DMS114 treated with DMSO at 0.1 percent for 48 hours (cell line): ENCODE measurements around the gene UGT1A3.

Experiments used
- DNase-seq: peaks from one replicate; lab custom pipeline; 2025; ENCODE audit not compliant: unreplicated experiment; lab: John Stamatoyannopoulos, UW

UGT1A3 gene

GRCh38 chr2:233793465-233794127 lies 64.8 kb downstream of the UGT1A3 start:
- no peak for DNase-seq

DNA sequence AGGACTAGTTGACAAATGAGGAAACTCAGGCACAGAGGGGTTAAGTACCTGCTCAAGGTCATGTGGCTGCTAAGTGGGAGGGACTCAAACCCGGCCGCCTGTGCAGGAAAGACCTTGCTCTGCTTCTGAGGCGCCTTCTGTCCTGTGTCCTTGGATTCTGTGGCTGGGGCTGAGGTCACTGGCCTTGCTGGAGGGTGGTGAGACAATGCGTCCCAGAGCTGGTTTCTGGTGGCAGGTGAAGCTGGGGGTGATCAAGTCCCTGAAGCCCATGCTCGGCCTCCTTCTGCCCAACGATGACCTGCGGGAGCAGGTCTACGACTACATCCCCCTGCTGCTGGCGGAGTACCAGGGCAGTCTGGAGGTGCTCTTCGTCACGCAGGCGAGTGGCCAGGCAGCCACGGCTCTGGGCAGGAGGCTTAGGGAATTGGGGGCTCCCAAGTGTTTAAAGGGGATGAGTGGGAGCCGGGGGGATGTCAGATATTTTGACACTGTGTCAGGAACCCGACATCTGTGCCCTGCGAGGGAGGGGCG lies 65.4 kb downstream of the UGT1A3 start:
- no peak for DNase-seq

GRCh38 chr2:233795735-233796171 lies 66.9 kb downstream of the UGT1A3 start:
- no peak for DNase-seq

DNA sequence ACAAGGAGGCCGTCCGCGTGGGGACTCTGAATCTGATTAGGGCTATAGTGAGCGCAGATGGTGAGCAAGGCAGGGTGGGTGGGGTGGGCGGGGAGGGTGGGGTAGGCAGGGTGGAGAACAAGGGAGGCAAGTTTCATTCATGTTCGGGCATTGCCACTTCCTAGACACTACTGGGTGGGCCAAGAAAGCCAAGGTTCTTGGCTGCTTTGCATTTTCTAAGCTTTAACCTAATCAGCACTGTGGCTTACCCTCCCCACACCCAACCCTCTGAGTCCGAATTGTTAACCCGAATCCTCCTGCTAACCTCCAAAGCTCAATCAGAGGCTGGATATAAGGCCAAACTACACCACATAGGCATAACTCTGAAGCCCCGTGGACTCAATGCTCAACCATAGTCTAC lies 67.4 kb downstream of the UGT1A3 start:
- no peak for DNase-seq

DNA sequence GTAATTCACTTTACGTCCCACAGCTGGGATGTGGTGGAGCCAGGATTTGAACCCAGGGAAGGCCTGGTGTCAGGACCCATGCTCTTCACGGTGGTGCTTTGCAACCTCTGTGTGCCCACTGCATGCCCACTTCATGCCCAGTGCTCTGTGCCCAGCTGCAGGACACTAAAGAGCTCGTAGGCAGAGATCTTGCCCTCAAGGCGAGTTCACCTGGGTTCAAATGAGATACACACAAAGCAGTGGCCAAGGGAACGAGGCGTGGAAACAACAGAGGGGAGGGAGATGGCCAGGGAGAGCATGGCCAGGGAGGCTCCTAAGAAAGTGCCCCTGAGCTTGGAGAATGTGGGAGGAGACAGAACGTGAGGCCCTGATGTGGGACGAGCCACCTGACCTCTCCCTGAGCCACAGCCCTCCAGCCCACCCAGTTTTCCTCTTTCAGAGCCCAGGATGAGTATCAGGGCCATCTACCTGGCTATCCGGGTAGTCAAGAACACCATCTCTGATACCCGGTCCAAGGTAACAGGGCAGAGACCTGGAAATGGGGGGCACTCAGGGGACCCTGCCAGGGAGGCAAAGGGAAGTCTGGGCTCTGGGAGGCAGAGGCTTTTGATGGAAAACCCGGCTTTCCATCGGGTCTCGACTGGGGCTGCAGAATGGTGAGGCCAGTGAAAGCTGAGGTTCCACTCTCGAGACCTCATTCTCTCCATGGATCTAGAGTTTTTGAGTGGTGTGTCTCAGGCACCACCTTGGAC lies 69.7 kb downstream of the UGT1A3 start:
- DNase-seq = no peak

- no peak for DNase-seq
Measured at GRCh38 chr2:233799087-233799665, 70.3 kb downstream of the UGT1A3 start.

- no peak for DNase-seq
Measured at GRCh38 chr2:233799716-233800115, 70.9 kb downstream of the UGT1A3 start.

- no peak for DNase-seq
Measured at GRCh38 chr2:233800208-233800607, 71.4 kb downstream of the UGT1A3 start.

GRCh38 chr2:233801357-233802131 lies 72.7 kb downstream of the UGT1A3 start:
- no peak for DNase-seq

GRCh38 chr2:233802132-233802815 lies 73.4 kb downstream of the UGT1A3 start:
- DNase-seq = no peak

DNA sequence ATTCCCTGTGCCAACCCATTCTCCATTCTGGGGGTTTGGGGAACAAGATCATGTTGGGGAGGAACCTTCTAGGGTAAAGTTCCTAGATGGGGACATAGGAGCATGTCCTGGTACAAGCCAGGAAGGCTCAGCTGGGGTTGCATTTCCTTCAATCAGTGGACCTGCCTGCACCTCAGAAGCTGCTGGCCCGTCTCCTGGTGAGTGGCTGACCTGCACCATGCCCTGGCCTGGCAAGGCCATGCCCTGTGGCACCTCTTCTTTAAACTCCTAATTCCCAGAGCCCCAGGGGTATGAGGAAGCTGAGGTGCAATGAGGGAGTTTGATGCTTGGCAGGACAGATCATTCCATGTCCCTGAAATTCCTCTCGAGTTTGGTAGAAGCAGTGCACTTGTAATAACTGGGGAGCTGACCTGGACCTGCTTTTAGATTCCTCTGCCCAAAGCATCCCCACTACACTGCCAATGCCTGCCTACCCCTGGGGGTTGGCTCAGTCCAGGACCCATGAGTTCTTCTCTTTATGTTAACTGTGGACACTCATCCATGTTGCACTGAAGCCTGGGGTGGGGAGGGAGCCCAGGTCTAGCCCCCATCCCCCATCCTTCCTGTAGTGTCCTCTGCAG lies 74.6 kb downstream of the UGT1A3 start:
- no peak for DNase-seq

DNA sequence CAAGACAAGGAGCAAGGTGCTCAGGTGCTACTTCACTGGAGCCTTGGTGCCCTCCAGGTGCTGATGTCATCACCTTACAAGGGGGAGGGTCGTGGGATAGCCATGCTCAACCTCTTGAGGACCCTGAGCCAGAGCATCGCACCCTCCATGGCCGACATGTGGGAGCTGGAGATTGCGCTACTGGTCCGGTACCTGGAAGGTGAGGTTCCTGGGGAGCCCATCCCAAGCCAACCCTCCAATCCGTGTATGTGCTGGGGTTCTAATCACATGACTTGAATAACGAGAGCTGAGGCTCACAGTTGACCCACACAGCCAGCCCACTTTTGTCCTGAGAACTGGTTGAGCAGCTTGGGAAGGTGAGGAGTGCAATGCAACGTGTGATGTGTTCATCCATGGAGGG lies 75.2 kb downstream of the UGT1A3 start:
- no peak for DNase-seq

- no peak for DNase-seq
Measured at GRCh38 chr2:233807215-233807865, 78.5 kb downstream of the UGT1A3 start.

DNA sequence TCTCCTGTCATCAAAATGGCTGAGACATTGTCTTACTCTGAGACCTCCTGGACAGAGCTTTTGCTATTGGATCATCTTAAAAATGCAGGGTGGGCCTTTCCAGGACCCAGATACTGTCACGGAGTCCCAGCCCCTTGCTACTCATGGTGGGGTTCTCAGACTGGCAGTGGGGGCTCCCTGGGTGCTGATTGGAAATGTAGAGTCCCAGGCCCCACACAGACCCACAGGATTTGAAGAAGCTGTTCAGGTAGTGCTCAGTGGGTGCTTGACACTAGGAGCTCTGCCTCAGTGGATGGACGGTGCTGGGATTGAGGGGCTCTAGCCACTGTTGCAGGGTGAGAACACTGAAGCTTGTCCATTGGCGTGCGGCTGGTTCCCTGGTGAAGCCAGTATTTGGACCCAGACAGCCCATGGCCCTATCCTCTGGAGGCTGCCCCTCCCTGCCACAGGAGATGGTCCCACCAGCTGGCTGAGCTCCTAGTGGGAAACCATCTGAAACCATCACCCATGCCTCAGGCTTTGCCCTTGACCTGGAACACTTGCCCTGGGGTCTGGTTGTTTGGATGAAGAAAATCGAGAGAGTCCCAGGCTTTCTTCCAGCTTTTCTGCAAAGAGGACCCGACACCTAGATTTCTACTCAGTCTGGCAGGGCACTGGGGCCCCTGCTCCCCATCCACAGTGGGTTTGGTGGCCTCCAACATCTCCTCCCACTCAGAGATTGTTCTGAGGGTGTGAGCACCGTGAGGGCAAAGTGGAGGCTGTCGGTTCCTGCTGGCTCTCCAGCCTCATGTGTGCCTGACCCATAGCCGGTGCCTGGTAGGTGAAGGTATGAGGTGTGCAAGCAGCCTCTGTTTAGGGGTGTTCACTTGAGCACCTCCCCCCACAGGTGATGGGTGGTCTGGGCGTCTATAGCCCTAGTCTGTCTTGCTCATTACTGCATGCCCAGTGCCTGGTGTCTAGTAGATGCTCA lies 79.4 kb downstream of the UGT1A3 start:
- DNase-seq = no peak

DNA sequence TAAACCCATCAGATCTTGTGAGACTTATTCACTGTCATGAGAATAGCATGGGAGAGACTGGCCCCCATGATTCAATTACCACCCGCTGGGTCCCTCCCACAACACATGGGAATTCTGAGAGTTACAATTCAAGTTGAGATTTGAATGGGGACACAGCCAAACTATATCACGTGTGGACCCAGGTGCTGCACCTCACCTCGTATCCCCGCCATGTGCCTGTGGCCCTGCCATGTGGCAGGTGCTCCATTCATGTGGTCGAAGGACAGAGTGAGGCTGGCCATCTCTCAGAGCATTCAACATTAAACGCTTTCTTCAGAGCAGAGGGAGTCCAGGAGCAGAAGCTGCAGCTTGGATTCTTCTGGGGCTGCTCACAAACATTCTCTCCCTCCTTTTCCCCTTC lies 81.5 kb downstream of the UGT1A3 start:
- DNase-seq = no peak

DNA sequence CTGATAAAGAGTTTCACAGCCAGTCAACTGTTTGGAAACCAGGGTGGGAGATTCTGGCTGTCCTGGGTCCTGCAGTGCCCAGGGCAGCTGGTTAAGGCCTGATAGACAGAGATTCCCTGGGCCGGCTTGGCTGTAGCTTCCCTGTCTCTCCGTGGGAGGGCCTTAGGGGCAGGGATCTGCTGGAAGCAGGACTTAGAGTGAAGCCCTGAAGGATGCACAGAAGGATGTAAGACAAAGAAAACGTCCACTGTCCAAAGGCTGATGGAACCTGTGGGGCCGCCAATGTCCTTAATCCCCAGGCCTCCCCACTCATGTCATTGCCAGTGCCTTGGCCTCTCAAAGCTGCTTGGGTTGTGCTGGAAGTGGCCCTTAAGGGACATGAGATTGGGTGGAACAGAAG lies 82.2 kb downstream of the UGT1A3 start:
- DNase-seq = no peak

GRCh38 chr2:233811732-233812131 lies 82.9 kb downstream of the UGT1A3 start:
- no peak for DNase-seq

- no peak for DNase-seq
Measured at GRCh38 chr2:233813236-233814055, 84.6 kb downstream of the UGT1A3 start.
